Panc1 (cell line): ENCODE data around the gene PRKD1.

Source experiments
- CTCF ChIP-seq: fragments of 450-650 bp; IDR thresholded peaks from 2 replicates; pipeline ENCODE4 v1.5.1; 2017; ENCODE audit warnings: mild to moderate bottlenecking
- POLR2AphosphoS5 ChIP-seq: IDR thresholded peaks from 2 replicates; pipeline ENCODE4 v1.6.1; 2012; ENCODE audit warnings: mild to moderate bottlenecking, low read depth, low read length, moderate library complexity

- TF ChIP-seq CTCF (no peak), POLR2AphosphoS5 (no peak)
These were observed 187.2 kb downstream of the PRKD1 start for GRCh38 chr14:29740491-29740890.
